Loucy (cell line): ENCODE data around the gene BMPER.

Experiments
- H2AFZ ChIP-seq: fragments of 200-600 bp; sonication (generic); 2 replicates; pipeline ENCODE4 v1.6.0; 2016; ENCODE audit warnings: antibody characterized with exemption, mild to moderate bottlenecking, low read length, moderate library complexity
- H3F3A ChIP-seq: fragments of 200-600 bp; 2 replicates; pipeline ENCODE4 v1.6.0; 2016; ENCODE audit warnings: antibody characterized with exemption, low read depth, mild to moderate bottlenecking
- H3K27me3 ChIP-seq: fragments of 200-600 bp; sonication (generic); 2 replicates; pipeline ENCODE4 v1.6.1; 2014; ENCODE audit warnings: low read length, mild to moderate bottlenecking; ENCODE audit not compliant: insufficient read depth, poor library complexity, severe bottlenecking
- H3K36me3 ChIP-seq: fragments of 200-600 bp; sonication (generic); 2 replicates; pipeline ENCODE4 v1.6.1; 2016; ENCODE audit warnings: low read length; ENCODE audit not compliant: insufficient read depth
- H3K4me1 ChIP-seq: fragments of 200-600 bp; sonication (generic); 2 replicates; pipeline ENCODE4 v1.5.1; 2014; ENCODE audit warnings: low read length, mild to moderate bottlenecking; ENCODE audit not compliant: insufficient read depth, poor library complexity, severe bottlenecking
- H3K4me2 ChIP-seq: fragments of 200-600 bp; sonication (generic); 2 replicates; pipeline ENCODE4 v1.6.0; 2014; ENCODE audit warnings: antibody characterized with exemption, low read length, low read depth, mild to moderate bottlenecking; ENCODE audit not compliant: poor library complexity, severe bottlenecking
- H3K4me3 ChIP-seq: fragments of 200-600 bp; sonication (generic); 2 replicates; pipeline ENCODE4 v1.5.1; 2014; ENCODE audit warnings: low read length, mild to moderate bottlenecking, mixed read lengths; ENCODE audit not compliant: poor library complexity, severe bottlenecking
- H3K79me2 ChIP-seq: fragments of 200-600 bp; sonication (generic); 2 replicates; pipeline ENCODE4 v1.6.1; 2014; ENCODE audit warnings: low read length; ENCODE audit not compliant: insufficient read depth
- H3K9ac ChIP-seq: fragments of 200-600 bp; sonication (generic); 2 replicates; pipeline ENCODE4 v1.6.0; 2014; ENCODE audit warnings: mild to moderate bottlenecking, low read depth, low read length, moderate library complexity; ENCODE audit not compliant: poor library complexity, severe bottlenecking
- H3K9me2 ChIP-seq: fragments of 200-600 bp; sonication (generic); replicated peaks from 2 replicates; pipeline ENCODE4 v1.6.1; 2016; ENCODE audit warnings: low read depth, low read length, mixed read lengths
- H3K9me3 ChIP-seq: fragments of 200-600 bp; sonication (generic); 2 replicates; pipeline ENCODE4 v1.6.1; 2014; ENCODE audit warnings: mild to moderate bottlenecking, antibody characterized with exemption, low read length, low read depth; ENCODE audit not compliant: insufficient read depth
- H4K20me1 ChIP-seq: fragments of 200-600 bp; sonication (generic); 2 replicates; pipeline ENCODE4 v1.6.0; 2014; ENCODE audit warnings: antibody characterized with exemption, low read length, mild to moderate bottlenecking; ENCODE audit not compliant: insufficient read depth, poor library complexity, severe bottlenecking
- EZH2phosphoT487 ChIP-seq: fragments of 200-600 bp; IDR thresholded peaks from 2 replicates; pipeline ENCODE4 v1.6.1; 2018; ENCODE audit warnings: antibody characterized with exemption, mild to moderate bottlenecking, moderate library complexity, borderline replicate concordance
- TF ChIP-seq, protein P1 (sequence below): fragments of 200-600 bp; sonication (generic); conservative IDR thresholded peaks from 2 replicates; pipeline ENCODE4 v1.5.1; 2014; ENCODE audit warnings: mild to moderate bottlenecking, antibody characterized with exemption, low read length

Gene BMPER

GRCh38 chr7:34067005-34067778 is 161.9 kb downstream of the BMPER start:
- Histone ChIP-seq H3K9me3 (no peaks in the 10 kb centered on the region), H3K36me3 (no peaks in the 10 kb centered on the region), H3K9ac (no peak overlapping the region), H3K4me2 (no peak overlapping the region), H3K4me1 (peaks cover 5% of the 10 kb centered on the region), H3K9me2 (no peaks in the 10 kb centered on the region; the same call in 1 of the 2 replicates), H2AFZ (no peak overlapping the region), H3F3A (no peaks in the 10 kb centered on the region), H4K20me1 (no peaks in the 10 kb centered on the region), H3K79me2 (no peaks in the 10 kb centered on the region), H3K27me3 (no peaks in the 10 kb centered on the region), H3K4me3 (no peak overlapping the region)
- TF ChIP-seq, protein P1, sequence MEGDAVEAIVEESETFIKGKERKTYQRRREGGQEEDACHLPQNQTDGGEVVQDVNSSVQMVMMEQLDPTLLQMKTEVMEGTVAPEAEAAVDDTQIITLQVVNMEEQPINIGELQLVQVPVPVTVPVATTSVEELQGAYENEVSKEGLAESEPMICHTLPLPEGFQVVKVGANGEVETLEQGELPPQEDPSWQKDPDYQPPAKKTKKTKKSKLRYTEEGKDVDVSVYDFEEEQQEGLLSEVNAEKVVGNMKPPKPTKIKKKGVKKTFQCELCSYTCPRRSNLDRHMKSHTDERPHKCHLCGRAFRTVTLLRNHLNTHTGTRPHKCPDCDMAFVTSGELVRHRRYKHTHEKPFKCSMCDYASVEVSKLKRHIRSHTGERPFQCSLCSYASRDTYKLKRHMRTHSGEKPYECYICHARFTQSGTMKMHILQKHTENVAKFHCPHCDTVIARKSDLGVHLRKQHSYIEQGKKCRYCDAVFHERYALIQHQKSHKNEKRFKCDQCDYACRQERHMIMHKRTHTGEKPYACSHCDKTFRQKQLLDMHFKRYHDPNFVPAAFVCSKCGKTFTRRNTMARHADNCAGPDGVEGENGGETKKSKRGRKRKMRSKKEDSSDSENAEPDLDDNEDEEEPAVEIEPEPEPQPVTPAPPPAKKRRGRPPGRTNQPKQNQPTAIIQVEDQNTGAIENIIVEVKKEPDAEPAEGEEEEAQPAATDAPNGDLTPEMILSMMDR = no peak
- no peak for TF ChIP-seq EZH2phosphoT487

DNA sequence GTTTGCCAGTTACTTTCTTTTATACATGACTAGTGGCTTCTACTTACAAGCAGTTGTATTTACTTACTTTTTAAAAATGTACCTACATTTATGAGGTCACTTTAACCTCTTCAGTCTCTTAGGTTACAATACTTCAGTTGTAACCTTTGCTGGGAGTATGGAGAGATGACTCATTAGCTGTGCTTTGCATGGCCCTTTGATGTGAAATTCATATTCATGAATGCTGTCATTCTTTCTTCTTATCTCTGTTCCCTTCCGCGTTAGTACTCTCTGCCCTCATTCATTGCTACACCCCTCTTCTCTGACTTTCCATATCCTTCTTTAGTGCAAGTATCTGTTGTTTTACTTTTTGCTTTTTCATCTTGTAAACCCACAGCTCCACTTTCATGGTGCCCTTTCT is 164.3 kb downstream of the BMPER start:
- peaks cover 5% of the 10 kb centered on the region for H3K4me1 ChIP-seq
- no peak overlapping the region for H3K4me2 ChIP-seq
- no peak overlapping the region for H3K4me3 ChIP-seq
- no peak for TF ChIP-seq EZH2phosphoT487
- TF ChIP-seq, protein P1 = no peak
- H3K79me2 ChIP-seq = no peaks in the 10 kb centered on the region
- H3F3A ChIP-seq = no peaks in the 10 kb centered on the region
- no peak overlapping the region for H2AFZ ChIP-seq
- H3K9me2 ChIP-seq = no peaks in the 10 kb centered on the region; the same call in 1 of the 2 replicates
- no peak overlapping the region for H3K9ac ChIP-seq
- H3K27me3 ChIP-seq = no peaks in the 10 kb centered on the region
- H3K9me3 ChIP-seq = no peaks in the 10 kb centered on the region
- no peaks in the 10 kb centered on the region for H3K36me3 ChIP-seq
- no peaks in the 10 kb centered on the region for H4K20me1 ChIP-seq

DNA sequence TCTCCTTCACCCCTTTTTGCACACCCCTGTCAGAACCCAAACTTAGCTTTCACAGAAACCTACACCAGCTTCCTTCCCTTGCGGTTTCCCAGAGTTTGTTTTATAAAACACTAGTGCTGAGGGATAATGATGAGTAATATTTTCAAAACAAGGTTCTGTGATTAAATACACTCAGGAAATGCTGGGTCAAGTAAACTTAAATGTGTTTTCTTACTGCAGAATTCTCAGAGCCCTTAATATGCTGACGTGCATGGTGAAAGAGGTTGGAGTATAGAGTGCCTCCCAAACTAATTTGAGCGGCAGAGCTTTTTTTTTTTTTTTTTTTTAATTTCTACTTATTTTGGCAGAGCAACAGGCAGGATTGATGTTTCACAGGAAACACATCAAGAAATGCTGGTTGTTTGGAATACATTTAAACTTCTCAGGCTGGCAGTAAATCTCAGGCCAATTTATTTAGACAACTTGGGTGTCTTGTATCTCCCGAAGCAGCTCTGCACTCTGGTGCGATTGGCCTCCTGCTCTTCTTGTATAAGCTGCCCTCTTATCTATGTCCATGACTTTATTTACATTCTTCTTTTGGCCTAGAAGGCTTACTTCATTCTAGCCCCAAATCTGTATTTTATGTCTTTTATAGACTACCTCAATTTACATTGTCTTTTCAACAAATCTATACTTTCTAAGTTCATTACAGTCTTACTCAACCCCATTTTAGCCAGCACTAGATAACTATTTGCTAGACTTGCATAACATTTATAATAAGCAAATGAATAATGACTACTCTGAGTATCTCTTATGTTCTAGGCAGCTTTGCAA is 165.4 kb downstream of the BMPER start:
- Histone ChIP-seq H3K79me2 (no peaks in the 10 kb centered on the region), H3K9me2 (no peaks in the 10 kb centered on the region; the same call in 1 of the 2 replicates), H3K9ac (no peak overlapping the region), H3K36me3 (no peaks in the 10 kb centered on the region), H3K4me2 (no peak overlapping the region), H4K20me1 (no peaks in the 10 kb centered on the region), H3K27me3 (no peaks in the 10 kb centered on the region), H3K4me1 (peaks cover 5% of the 10 kb centered on the region), H3K9me3 (no peaks in the 10 kb centered on the region), H3F3A (no peaks in the 10 kb centered on the region), H2AFZ (no peak overlapping the region), H3K4me3 (no peak overlapping the region)
- TF ChIP-seq, protein P1 = no peak
- no peak for TF ChIP-seq EZH2phosphoT487
